WERI-Rb-1 (cell line): ENCODE measurements around the gene HIVEP2.

ENCODE experiments used
- DNase-seq: peaks from one replicate; pipeline ENCODE4 v3.0.0-alpha.2; 2020
- H3K27ac ChIP-seq: fragments of 250-450 bp; sonication (Bioruptor Pico); 2 replicates; pipeline ENCODE4 v1.5.1; 2020; ENCODE audit warnings: mild to moderate bottlenecking, moderate library complexity
- H3K27me3 ChIP-seq: fragments of 250-450 bp; sonication (Bioruptor Pico); 2 replicates; pipeline ENCODE4 v1.5.1; 2021; ENCODE audit warnings: mild to moderate bottlenecking, low read depth, moderate library complexity; ENCODE audit not compliant: insufficient read depth, severe bottlenecking
- H3K36me3 ChIP-seq: fragments of 250-450 bp; sonication (Bioruptor Pico); 2 replicates; pipeline ENCODE4 v1.5.1; 2020; ENCODE audit warnings: mild to moderate bottlenecking, moderate library complexity
- H3K4me3 ChIP-seq: 2 replicates; pipeline ENCODE4 v1.5.1; 2011; ENCODE audit warnings: low read depth, mild to moderate bottlenecking, control low read depth, low read length
- H3K9me3 ChIP-seq: fragments of 250-450 bp; sonication (Bioruptor Pico); 2 replicates; pipeline ENCODE4 v1.5.1; 2021; ENCODE audit warnings: mild to moderate bottlenecking, moderate library complexity; ENCODE audit not compliant: severe bottlenecking
- TF ChIP-seq, protein P1 (sequence below): IDR thresholded peaks from 2 replicates; pipeline ENCODE4 v1.5.1; 2011; ENCODE audit warnings: low read depth, mild to moderate bottlenecking, control low read depth, inconsistent platforms, low read length

Gene HIVEP2, protein sequence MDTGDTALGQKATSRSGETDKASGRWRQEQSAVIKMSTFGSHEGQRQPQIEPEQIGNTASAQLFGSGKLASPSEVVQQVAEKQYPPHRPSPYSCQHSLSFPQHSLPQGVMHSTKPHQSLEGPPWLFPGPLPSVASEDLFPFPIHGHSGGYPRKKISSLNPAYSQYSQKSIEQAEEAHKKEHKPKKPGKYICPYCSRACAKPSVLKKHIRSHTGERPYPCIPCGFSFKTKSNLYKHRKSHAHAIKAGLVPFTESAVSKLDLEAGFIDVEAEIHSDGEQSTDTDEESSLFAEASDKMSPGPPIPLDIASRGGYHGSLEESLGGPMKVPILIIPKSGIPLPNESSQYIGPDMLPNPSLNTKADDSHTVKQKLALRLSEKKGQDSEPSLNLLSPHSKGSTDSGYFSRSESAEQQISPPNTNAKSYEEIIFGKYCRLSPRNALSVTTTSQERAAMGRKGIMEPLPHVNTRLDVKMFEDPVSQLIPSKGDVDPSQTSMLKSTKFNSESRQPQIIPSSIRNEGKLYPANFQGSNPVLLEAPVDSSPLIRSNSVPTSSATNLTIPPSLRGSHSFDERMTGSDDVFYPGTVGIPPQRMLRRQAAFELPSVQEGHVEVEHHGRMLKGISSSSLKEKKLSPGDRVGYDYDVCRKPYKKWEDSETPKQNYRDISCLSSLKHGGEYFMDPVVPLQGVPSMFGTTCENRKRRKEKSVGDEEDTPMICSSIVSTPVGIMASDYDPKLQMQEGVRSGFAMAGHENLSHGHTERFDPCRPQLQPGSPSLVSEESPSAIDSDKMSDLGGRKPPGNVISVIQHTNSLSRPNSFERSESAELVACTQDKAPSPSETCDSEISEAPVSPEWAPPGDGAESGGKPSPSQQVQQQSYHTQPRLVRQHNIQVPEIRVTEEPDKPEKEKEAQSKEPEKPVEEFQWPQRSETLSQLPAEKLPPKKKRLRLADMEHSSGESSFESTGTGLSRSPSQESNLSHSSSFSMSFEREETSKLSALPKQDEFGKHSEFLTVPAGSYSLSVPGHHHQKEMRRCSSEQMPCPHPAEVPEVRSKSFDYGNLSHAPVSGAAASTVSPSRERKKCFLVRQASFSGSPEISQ (N-terminal part only)

DNA sequence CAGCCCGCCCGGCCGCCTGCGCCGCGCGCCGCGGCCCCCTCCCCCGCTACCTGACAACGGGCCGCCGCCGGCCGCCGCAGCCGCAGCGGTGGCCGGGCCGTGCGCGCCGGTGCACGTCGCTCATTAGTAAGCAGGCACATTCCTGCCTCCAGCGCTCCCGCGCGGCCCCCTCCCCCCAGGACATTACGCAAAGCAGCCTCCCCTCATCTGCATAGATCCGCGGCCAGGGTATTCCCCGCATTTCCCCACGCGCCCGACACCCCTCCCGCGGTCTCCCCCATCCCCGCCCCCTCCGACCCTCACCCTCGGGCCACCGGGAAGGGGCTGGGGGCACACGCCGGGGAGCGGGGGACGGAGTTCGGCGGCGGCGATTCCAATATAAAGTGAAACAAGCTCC lies at the start of gene HIVEP2:
TSS of gene HIVEP2 (minus strand) at position 128 of the 397 bp plus-strand sequence. CDS start 170,438 bp downstream, outside the sequence.
- peak; percentile 61 for DNase-seq
- TF ChIP-seq, protein P1, sequence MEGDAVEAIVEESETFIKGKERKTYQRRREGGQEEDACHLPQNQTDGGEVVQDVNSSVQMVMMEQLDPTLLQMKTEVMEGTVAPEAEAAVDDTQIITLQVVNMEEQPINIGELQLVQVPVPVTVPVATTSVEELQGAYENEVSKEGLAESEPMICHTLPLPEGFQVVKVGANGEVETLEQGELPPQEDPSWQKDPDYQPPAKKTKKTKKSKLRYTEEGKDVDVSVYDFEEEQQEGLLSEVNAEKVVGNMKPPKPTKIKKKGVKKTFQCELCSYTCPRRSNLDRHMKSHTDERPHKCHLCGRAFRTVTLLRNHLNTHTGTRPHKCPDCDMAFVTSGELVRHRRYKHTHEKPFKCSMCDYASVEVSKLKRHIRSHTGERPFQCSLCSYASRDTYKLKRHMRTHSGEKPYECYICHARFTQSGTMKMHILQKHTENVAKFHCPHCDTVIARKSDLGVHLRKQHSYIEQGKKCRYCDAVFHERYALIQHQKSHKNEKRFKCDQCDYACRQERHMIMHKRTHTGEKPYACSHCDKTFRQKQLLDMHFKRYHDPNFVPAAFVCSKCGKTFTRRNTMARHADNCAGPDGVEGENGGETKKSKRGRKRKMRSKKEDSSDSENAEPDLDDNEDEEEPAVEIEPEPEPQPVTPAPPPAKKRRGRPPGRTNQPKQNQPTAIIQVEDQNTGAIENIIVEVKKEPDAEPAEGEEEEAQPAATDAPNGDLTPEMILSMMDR, result no peak
- no peak within 1 kb of the TSS for H3K27ac ChIP-seq
- H3K27me3 ChIP-seq, result peaks cover 15% of the 10 kb centered on the region
- H3K36me3 ChIP-seq, result no peaks in the 10 kb centered on the region
- peak within 1 kb of the TSS; percentile 63 for H3K4me3 ChIP-seq
- H3K9me3 ChIP-seq, result no peaks in the 10 kb centered on the region

DNA sequence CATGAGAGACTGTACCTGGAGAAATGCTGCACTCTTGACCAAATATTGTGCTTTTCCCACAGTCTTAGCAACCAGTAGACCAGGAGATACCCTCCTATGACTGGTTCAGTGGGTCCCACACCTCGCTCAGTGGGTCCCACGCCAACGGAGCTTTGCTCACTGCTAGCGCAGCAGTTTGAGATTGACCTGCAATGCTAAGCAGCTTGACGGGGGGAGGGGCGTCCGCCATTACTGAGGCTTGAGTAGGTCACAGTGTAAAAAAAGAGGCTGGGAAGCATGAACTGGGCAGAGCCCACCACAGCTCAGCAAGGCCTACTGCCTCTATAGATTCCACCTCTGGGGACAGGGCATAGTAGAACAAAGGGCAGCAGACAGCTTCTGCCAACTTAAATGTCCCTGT lies 49.0 kb upstream of the HIVEP2 start:
- Histone ChIP-seq H3K27me3 (no peaks in the 10 kb centered on the region), H3K27ac (no peak overlapping the region), H3K4me3 (no peak overlapping the region), H3K9me3 (no peaks in the 10 kb centered on the region), H3K36me3 (no peaks in the 10 kb centered on the region)
- TF ChIP-seq, protein P1, result no peak
- DNase-seq, result peak; percentile 9

GRCh38 chr6:142987490-142987889 lies 42.5 kb upstream of the HIVEP2 start:
- TF ChIP-seq, protein P1, result no peak
- H3K27me3 ChIP-seq, result no peaks in the 10 kb centered on the region
- DNase-seq, result no peak
- H3K36me3 ChIP-seq, result no peaks in the 10 kb centered on the region
- no peaks in the 10 kb centered on the region for H3K9me3 ChIP-seq
- H3K4me3 ChIP-seq, result no peak overlapping the region
- H3K27ac ChIP-seq, result no peak overlapping the region

DNA sequence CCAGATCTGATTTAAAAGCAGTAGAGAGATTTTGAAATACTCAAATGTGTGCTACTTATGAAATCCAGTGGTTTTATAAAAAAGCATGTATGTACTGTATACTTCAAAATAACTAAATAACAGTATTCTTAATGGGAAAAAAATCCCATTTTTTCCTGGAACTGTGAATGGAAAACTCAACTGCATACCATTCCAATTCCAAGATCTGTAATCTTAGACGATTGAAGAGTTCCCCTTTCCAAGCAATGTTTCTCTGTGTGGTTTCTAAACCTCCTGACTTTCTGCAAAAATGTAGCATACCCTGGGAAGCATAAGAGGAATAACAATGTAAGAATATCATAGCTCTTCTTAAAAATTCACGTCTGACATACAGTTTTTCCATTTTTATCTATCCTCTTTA lies 40.3 kb upstream of the HIVEP2 start:
- no peak for DNase-seq
- no peaks in the 10 kb centered on the region for H3K27me3 ChIP-seq
- H3K27ac ChIP-seq, result no peak overlapping the region
- TF ChIP-seq, protein P1, result no peak
- H3K36me3 ChIP-seq, result no peaks in the 10 kb centered on the region
- no peak overlapping the region for H3K4me3 ChIP-seq
- H3K9me3 ChIP-seq, result no peaks in the 10 kb centered on the region

DNA sequence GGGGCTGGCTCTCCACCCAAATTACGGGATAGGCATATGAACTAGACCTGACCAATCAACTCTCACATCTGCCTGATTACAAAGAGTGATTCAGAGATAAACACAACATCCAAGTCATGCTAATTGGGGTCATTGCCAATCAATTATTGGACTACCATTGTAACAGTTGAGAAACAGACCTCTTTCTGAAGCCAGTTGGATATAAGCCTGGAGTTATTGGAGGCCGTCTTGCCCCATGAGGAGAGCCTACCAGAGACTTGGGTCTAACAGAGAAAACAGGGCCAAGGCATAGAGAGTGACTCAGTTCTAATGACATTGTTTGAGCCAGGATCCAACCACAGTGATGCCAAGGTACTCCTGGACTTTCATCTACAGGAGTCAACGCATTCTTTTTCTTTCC lies 39.4 kb upstream of the HIVEP2 start:
- TF ChIP-seq, protein P1, result no peak
- DNase-seq, result no peak
- no peaks in the 10 kb centered on the region for H3K9me3 ChIP-seq
- H3K4me3 ChIP-seq, result no peak overlapping the region
- H3K27ac ChIP-seq, result no peak overlapping the region
- no peaks in the 10 kb centered on the region for H3K36me3 ChIP-seq
- no peaks in the 10 kb centered on the region for H3K27me3 ChIP-seq
